ENCODE measurements around the gene FDXACB1. TPM values are rescaled to one million over a fixed set of nuclear protein-coding genes. Genes with fewer than 3 reads are reported as not detected.

Gene FDXACB1
- total and polyA plus RNA-seq, 2 of the 4 experiments (the other 2 are of a cell fraction): 1.7 to 3.0 TPM

DNA sequence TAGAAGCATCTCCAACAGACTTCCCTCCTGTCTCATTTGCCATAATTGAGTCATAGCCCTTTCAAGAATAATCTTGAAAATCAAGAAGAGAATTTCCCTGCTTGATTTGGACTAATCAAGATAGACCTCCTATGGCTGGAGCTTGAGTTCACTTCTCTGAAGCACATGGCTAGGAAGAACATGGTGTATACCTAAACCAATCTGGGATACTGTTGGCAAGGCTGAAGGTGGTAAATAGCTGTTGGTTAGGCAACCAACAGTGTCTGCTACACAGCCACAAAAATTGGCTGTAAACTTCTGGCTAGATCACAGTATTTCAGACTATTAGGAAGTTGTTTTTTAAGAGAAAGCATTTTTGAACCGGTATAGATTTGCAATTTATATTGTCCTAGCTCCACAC is 27.7 kb upstream of the FDXACB1 start:
- POLR2A ChIA-PET (ENCODE audit: unreplicated experiment): no interaction called here
- Histone ChIP-seq H2AFZ (replicated peaks; ENCODE audit: low read length, poor library complexity) (no peak overlapping the region), H3K9me3 (ENCODE audit: control insufficient read depth, insufficient read depth, low read length) (no peaks in the 10 kb centered on the region), H3K18ac (ENCODE audit: low read depth, low read length) (no peak overlapping the region), H2AK5ac (ENCODE audit: low read depth, low read length) (no peak overlapping the region), H4K8ac (ENCODE audit: low read depth in 2 of 2, low read length in 2 of 2) (no peak overlapping the region), H3K23ac (ENCODE audit: low read depth, low read length) (no peak overlapping the region), H3K9ac (ENCODE audit: low read depth, low read length) (no peak overlapping the region), H3K4me1 (ENCODE audit: control insufficient read depth, insufficient read depth, low read length) (peaks cover 13% of the 10 kb centered on the region), H2BK5ac (ENCODE audit: low read depth, low read length, poor library complexity, severe bottlenecking) (no peak overlapping the region), H3K14ac (replicated peaks; ENCODE audit: low read depth, low read length) (no peak overlapping the region), H3K27me3 (ENCODE audit: control insufficient read depth, insufficient read depth, low read length) (no peaks in the 10 kb centered on the region; the same call in 1 of the 2 replicates), H3K4me2 (ENCODE audit: low read depth, low read length) (no peak overlapping the region), H4K91ac (ENCODE audit: insufficient read depth, low read depth, low read length) (no peak overlapping the region), H2BK20ac (ENCODE audit: low read depth, low read length) (no peak overlapping the region; the same call in 1 of the 2 replicates), H3K4ac (ENCODE audit: low read depth, low read length) (no peak overlapping the region), H3K36me3 (ENCODE audit: control insufficient read depth, insufficient read depth, low read length) (no peaks in the 10 kb centered on the region), H3K4me3 (ENCODE audit: insufficient read depth, low read depth, low read length) (no peak overlapping the region), H2BK15ac (ENCODE audit: low read depth, low read length) (no peak overlapping the region), H3K79me1 (ENCODE audit: low read depth in 1 of 2, low read length in 2 of 2) (peaks cover 0 to 8% of the 10 kb centered on the region in 2 experiments; a peak in 1 of 4 replicates), H3K27ac (ENCODE audit: insufficient read depth, low read length) (no peak overlapping the region), H2AK9ac (replicated peaks; ENCODE audit: low read depth, low read length, poor library complexity) (no peak overlapping the region), H2BK120ac (ENCODE audit: low read depth, low read length) (no peak overlapping the region), H3K56ac (ENCODE audit: extremely low read depth, insufficient read depth, low read length) (no peak overlapping the region), H4K5ac (ENCODE audit: low read depth, low read length) (no peak overlapping the region), H4K20me1 (ENCODE audit: insufficient read depth, low read length) (no peaks in the 10 kb centered on the region), H3K9me1 (ENCODE audit: insufficient read depth, low read length) (no peaks in the 10 kb centered on the region)
- BruUV-seq (replicated peaks): no TSS peak
- dilution Hi-C loops (cut with HindIII; ENCODE audit: low sequenced_read_pairs, unreplicated experiment) (no loop called here), intact Hi-C loops (cut with micrococcal nuclease) (no loop called here), in situ Hi-C loops (cut with MboI; ENCODE audit: low sequenced_read_pairs) (no loop called here)
- DNase-seq (no peak), ATAC-seq (ENCODE audit: low read depth) (no peak)
- CTCF ChIA-PET: no interaction called here
- TF ChIP-seq, protein P1, sequence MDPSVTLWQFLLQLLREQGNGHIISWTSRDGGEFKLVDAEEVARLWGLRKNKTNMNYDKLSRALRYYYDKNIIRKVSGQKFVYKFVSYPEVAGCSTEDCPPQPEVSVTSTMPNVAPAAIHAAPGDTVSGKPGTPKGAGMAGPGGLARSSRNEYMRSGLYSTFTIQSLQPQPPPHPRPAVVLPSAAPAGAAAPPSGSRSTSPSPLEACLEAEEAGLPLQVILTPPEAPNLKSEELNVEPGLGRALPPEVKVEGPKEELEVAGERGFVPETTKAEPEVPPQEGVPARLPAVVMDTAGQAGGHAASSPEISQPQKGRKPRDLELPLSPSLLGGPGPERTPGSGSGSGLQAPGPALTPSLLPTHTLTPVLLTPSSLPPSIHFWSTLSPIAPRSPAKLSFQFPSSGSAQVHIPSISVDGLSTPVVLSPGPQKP (IDR thresholded peaks at IDR 0.05; ENCODE audit: borderline replicate concordance, low read depth, low read length): no peak
- no CpG with 5 or more reads among the region's 1 CpG for WGBS, 2 experiments (ENCODE audit: extremely low coverage in 2 of 2, insufficient read length in 1 of 2)
